Measurements from ENCODE around the gene HLA-DMB. TPM values are rescaled to one million over a fixed set of nuclear protein-coding genes. Genes with fewer than 3 reads are reported as not detected.

The HLA-DMB gene
- total and polyA plus RNA-seq, 2 donors = 8.9 to 16.4 TPM

DNA sequence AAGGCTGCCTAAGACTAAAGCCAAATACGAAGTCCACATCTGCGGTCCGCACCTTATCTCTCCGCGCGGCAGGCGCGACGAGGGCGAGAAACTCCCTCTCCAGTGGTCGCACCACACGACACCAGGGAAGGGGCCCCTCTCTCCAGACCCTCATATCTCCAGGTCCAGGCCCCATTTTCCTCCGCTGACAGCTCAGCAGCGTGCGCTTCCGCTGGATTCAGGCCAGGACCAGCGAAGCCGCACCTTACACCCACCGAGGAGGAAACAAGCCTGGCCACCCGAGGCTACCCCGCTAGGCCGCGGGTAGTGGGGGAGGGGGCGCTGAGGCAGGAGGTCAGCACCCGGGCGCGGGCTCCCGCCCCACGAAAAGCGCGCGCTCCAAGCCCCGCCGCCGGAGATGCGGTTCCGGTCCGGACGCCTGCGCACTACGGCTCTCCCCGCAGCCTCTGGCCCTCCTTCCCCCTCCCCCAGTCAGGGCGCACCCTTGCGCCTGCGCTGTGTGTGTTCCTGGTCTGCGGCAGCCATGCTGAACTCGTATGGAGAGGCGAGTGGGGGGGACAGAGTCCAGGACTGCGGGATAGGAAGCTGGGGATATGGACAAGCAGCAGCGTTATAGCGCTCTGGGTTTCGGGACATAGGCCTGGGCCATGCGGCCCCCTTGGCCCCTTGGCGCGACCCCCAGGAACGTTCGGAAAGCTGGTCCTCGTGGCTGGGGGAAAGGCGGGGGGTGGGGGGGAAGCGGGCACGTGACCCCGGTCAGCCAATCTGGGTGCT lies 27.5 kb upstream of the HLA-DMB start, which contains the start of gene BRD2:
Gene BRD2, plus strand, starts transcription at position 502 of the 774 bp plus-strand sequence. CDS start 4,305 bp downstream, outside the sequence.
- under 1% methylated on average over 62 of the region's 62 CpGs for WGBS
- H3K36me3 ChIP-seq (ENCODE audit: insufficient read depth) = peaks cover 6% of the 10 kb centered on the region
- H3K27ac ChIP-seq (ENCODE audit: low read depth) = peak within 1 kb of the TSS; percentile 100
- peak; percentile 96 for DNase-seq (ENCODE audit: extremely low spot score)
- peak within 1 kb of the TSS; percentile 76 for H3K4me3 ChIP-seq (ENCODE audit: low read depth, low read length)
- H3K4me1 ChIP-seq (ENCODE audit: insufficient read depth) = no peaks in the 10 kb centered on the region

DNA sequence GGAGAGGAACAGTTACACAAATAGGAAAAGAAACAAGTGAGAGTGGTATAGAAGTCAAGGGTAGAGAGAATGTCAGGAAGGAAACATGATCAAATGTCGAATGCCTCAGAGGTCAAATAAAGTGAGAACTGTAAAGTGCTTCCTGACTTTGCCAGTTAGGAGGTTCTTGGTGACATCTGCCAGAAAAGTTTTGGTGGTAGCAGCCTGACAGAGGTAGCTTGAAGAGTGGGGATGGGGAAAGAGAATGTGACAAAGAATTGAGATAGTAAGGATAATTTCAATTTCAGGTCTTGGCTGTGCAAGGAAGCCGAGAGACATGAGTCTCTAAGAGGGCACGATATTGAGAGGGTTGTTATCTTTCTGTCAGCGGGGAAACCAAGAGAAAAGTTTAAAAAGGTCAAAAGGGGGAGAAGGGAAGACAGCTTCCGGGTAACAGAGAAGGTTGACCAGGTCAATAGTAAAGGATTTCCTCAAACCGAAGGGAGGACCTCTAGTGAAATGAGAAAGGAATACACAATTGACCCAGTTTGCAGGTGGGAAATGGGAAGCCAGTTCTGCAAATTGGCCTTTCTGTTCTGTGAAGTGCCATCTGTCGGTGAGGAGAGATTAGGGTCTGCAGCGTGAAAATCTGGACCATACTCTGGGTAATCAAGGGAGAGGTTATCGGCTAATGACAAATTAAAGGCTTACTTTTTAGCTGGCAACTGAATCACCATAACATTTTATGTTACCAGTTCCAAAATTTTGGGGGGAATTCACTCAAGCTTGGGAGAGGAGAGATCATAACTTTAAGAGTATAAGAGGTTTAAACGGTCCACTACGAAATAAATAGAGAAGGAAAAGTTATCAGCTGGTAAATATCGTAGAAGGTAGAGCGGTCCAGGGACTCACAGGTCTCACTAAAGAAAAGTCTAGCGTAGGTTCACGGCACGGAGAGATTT lies 26.6 kb upstream of the HLA-DMB start:
- Histone ChIP-seq H3K4me3 (ENCODE audit: low read depth, low read length) (peak overlapping the region; percentile 76), H3K36me3 (ENCODE audit: insufficient read depth) (peaks cover 2% of the 10 kb centered on the region), H3K27ac (ENCODE audit: low read depth) (peak overlapping the region; percentile 100), H3K4me1 (ENCODE audit: insufficient read depth) (no peaks in the 10 kb centered on the region)
- 3% methylated on average over 16 of the region's 16 CpGs for WGBS
- peak; percentile 28 for DNase-seq (ENCODE audit: extremely low spot score)

DNA sequence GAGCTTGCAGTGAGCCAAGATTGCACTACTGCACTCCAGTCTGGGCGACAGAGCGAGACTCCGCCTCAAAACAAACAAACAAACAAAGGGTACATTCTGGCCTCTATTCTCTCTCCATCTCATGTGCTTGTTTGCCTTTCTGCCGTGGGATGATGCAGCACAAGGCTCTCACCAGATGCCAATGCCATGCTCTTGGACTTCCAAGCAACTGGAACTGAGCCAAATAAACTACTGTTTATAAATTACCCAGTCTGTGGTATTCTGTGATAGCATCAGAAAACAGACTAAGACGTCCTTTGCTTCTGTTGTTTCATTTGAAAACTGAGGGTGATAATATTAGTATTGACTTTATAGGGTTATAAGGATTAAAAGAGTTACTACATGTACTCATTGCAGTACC lies 23.9 kb upstream of the HLA-DMB start:
- Histone ChIP-seq H3K36me3 (ENCODE audit: insufficient read depth) (no peaks in the 10 kb centered on the region), H3K4me3 (ENCODE audit: low read depth, low read length) (no peak overlapping the region), H3K4me1 (ENCODE audit: insufficient read depth) (no peaks in the 10 kb centered on the region), H3K27ac (ENCODE audit: low read depth) (no peak overlapping the region)
- 84% methylated on average over 5 of the region's 5 CpGs for WGBS
- DNase-seq (ENCODE audit: extremely low spot score) = no peak

DNA sequence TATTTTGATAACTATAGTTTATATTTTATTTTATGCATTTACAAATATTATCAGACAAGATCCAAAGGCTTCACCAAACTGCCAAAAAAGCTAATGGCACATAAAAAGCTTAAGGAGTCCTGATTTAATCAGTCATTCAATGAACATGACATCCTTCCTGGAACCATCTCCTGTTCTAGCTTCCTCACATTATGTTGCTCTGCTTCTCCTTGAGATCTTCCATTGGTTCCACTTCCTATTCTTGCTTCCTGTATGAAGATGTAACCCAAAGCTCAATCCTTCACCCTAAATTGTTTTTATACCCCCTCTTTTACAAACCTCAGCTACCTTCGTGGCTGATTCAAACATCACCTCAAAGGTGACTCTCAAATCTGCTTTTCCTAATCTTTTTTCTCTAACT lies 23.0 kb upstream of the HLA-DMB start:
- Histone ChIP-seq H3K36me3 (ENCODE audit: insufficient read depth) (no peaks in the 10 kb centered on the region), H3K4me1 (ENCODE audit: insufficient read depth) (no peaks in the 10 kb centered on the region), H3K27ac (ENCODE audit: low read depth) (no peak overlapping the region), H3K4me3 (ENCODE audit: low read depth, low read length) (no peak overlapping the region)
- DNase-seq (ENCODE audit: extremely low spot score) = no peak
- WGBS = 74% methylated on average over 1 of the region's 1 CpG

DNA sequence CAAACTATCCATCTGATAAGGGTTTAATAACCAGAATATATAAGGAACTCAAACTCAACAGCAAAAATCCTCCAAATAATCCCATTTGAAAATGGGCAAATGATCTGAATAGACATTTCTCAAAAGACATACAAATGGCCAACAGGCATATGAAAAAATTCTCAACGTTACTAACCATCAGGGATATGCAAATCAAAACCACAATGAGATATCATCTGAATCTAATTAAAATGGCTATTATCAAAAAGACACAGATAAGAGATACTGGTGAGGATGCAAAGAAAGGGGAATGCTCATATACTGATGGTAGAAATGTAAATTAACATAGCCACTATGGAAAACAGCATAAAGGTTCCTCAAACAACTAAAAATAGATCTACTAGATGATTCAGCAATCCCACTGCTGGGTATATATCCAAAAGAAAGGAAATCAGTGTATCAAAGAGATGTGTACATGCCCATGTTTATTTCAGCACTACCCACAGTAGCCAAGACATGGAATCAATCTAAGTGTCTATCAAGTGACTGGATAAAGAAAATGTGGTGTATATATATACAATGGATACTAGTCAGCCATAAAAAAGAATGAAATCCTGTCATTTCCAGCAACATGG lies 21.5 kb upstream of the HLA-DMB start:
- no peaks in the 10 kb centered on the region for H3K4me1 ChIP-seq (ENCODE audit: insufficient read depth)
- DNase-seq (ENCODE audit: extremely low spot score) = no peak
- H3K27ac ChIP-seq (ENCODE audit: low read depth) = no peak overlapping the region
- H3K36me3 ChIP-seq (ENCODE audit: insufficient read depth) = no peaks in the 10 kb centered on the region
- no peak overlapping the region for H3K4me3 ChIP-seq (ENCODE audit: low read depth, low read length)
- WGBS = 73% methylated on average over 1 of the region's 1 CpG

DNA sequence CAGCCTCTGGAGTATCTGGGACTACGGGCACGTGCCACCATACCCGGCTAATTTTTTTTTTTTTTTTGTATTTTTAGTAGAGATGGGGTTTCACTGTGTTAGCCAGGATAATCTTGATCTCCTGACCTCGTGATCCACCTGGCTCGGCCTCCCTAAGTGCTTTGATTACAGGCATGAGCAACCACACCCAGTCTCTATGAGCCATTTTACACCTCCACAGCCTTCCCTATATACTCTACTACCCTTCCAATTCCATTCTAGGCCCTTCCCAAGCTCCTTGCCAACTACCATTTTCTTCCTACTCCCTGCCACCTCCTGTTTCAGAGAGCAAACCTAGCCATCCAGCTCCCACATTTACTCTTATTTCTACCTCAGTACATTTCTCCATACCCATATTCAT lies 19.7 kb upstream of the HLA-DMB start:
- Histone ChIP-seq H3K36me3 (ENCODE audit: insufficient read depth) (no peaks in the 10 kb centered on the region), H3K4me3 (ENCODE audit: low read depth, low read length) (no peak overlapping the region), H3K4me1 (ENCODE audit: insufficient read depth) (no peaks in the 10 kb centered on the region), H3K27ac (ENCODE audit: low read depth) (no peak overlapping the region)
- DNase-seq (ENCODE audit: extremely low spot score) = no peak
- WGBS = 93% methylated on average over 5 of the region's 5 CpGs

DNA sequence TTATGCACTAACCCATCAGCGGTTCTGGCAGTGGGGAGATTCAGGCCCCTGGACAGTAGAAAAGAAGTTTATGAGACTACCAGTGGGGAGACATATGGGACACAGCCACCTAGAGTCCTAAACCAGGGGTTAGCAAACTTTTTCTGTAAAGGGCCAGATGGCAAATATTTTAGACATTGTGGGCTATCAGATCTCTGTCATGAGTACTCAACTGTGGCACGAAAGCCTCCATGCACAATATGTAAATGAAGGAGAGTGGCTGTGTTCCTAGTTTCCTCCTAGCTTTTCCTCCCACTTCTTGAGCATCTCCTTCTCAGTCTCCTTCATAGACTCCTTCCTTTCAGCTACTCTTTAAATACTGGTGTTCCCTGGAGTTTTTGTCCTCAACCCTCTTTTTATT lies 15.3 kb upstream of the HLA-DMB start:
- WGBS = 79% methylated on average over 2 of the region's 2 CpGs
- Histone ChIP-seq H3K27ac (ENCODE audit: low read depth) (no peak overlapping the region), H3K4me1 (ENCODE audit: insufficient read depth) (peaks cover 2% of the 10 kb centered on the region), H3K36me3 (ENCODE audit: insufficient read depth) (no peaks in the 10 kb centered on the region), H3K4me3 (ENCODE audit: low read depth, low read length) (no peak overlapping the region)
- DNase-seq (ENCODE audit: extremely low spot score) = no peak

DNA sequence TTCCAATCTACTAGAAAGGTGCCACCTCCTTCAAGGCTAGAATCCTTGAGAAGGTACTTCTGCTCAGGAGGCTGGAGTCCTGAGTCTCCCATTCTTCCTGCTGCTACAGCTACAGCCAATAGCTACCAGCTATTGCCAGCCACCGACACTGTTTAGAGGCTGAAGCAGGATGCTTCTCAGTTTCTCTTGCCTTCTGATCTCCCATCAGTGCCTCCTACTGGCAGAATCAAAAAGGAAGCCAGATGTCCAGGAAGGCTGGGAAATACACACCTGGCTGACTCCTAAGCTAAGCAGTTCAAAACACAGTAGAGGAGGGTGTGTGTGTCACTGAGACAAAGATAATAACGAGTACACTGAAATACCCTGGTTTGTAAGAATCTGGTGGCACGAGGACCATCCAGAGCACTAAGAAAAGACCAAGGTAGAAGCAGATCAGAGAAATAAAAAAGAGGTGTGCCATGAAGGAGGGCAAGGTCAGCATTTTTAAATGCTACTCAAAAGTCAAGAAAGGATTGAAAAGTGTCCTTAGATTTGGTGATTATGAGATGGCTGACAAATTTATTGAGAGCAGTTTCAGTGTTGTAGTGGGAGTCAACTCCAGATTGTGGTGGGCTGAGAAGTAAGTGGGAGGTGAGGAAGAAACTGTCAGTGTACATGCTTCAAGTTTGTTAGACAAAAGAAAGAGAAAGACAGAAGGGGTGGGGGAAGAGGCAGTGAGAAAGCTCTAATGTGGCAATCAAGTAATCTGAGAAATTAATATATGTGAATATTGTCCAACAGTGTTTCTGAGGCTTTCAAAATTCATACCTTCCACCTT lies 14.4 kb upstream of the HLA-DMB start:
- WGBS = 28% methylated on average over 3 of the region's 3 CpGs
- H3K27ac ChIP-seq (ENCODE audit: low read depth) = no peak overlapping the region

DNA sequence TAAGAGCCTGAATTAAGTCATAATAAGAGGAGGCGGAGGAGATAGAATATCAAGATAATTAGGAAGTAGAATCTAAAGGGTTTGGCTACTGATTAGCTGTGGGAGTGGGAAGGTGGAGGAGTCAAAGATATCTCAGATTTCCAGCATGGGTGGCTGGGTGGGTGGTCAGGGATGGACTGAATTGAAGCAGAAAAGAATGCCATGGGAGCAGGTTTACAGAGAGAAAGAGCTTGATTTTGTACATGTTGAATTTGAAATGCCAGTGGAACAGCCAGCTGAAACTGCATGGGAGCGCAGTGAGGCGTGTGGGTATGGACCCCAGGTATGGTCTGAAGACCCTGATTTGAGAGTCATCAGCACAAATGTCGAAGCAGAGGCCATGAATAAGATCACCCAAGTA lies 13.4 kb upstream of the HLA-DMB start:
- no peaks in the 10 kb centered on the region for H3K36me3 ChIP-seq (ENCODE audit: insufficient read depth)
- 89% methylated on average over 4 of the region's 4 CpGs for WGBS
- no peak for DNase-seq (ENCODE audit: extremely low spot score)
- no peak overlapping the region for H3K4me3 ChIP-seq (ENCODE audit: low read depth, low read length)
- H3K27ac ChIP-seq (ENCODE audit: low read depth) = no peak overlapping the region
- peaks cover 2% of the 10 kb centered on the region for H3K4me1 ChIP-seq (ENCODE audit: insufficient read depth)

More for the DNA sequence above, 14.4 kb upstream of the HLA-DMB start:
- H3K36me3 ChIP-seq (ENCODE audit: insufficient read depth) = no peaks in the 10 kb centered on the region
- no peak overlapping the region for H3K4me3 ChIP-seq (ENCODE audit: low read depth, low read length)
- H3K4me1 ChIP-seq (ENCODE audit: insufficient read depth) = peaks cover 2% of the 10 kb centered on the region
- DNase-seq (ENCODE audit: extremely low spot score) = no peak

DNA sequence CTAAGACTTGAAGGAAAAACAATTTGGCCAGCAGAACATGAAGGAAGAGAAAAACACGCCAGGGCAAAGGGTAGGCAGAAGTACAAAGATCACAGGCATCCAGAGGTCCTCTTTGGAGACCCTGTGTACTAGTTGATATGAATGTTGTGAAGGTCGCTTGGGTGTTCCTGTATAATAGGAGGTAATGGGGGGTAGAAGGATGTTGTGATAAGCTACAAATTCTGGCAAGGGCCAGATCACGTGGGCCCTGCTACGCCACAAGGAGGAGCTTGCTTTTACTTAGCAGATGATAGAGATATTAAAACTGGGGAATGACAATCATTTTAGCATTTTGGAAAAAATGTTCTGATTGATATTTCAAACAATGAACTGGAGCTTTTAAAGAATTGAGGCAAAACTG lies 12.9 kb upstream of the HLA-DMB start:
- H3K4me1 ChIP-seq (ENCODE audit: insufficient read depth) = peaks cover 2% of the 10 kb centered on the region
- no peak overlapping the region for H3K4me3 ChIP-seq (ENCODE audit: low read depth, low read length)
- no peaks in the 10 kb centered on the region for H3K36me3 ChIP-seq (ENCODE audit: insufficient read depth)
- H3K27ac ChIP-seq (ENCODE audit: low read depth) = no peak overlapping the region
- WGBS = 83% methylated on average over 4 of the region's 4 CpGs
- no peak for DNase-seq (ENCODE audit: extremely low spot score)

DNA sequence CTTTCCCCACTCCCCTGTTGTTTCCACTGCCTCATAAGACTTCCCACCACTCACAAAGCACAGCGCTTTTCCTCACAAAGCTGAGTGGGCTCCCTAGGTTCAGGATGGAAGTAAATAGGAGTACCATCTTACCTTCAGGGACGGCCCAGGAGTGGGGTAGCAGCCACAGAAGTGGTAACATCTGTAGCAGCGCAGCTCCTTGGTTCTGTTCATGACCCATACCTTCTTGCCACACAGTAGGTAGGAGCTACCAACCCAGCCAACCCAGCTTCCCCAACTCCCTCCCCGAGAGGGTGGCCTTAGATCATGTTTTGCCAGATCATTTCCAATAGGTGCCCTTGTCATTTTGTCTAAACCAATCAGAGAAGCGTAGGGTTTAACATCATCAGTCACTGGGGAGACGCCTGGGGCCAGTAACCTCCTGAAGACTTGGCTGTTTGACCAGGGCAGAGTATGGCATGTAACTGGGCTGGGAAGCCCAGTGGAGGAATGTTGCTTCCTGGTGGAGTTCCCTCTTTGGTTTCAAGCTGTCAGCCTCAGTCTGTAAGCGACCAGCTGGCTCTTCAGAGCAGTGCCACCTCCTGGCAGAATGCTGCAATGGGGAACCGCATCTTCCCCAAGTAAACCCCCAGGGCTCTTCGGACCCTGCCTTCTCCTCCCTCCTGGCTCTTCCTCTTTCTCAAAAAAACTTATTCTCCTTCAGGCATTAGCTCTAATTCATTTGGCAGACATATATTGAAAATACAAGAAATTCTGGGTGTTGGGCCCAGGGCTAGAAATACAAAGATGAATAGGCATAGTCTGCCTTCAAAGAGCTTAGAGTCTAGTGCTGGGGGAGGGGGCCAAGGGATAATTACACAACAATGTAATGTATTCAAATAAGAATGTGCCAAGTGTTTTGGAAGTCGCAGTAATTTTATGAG lies 12.2 kb upstream of the HLA-DMB start, which contains the start of gene HLA-DMA:
Gene HLA-DMA, minus strand, starts transcription at position 281 of the 923 bp plus-strand sequence. Its CDS starts 61 bp downstream, at position 220.
- DNase-seq (ENCODE audit: extremely low spot score) = no peak
- Histone ChIP-seq H3K36me3 (ENCODE audit: insufficient read depth) (no peaks in the 10 kb centered on the region), H3K4me3 (ENCODE audit: low read depth, low read length) (no peak within 1 kb of the TSS), H3K4me1 (ENCODE audit: insufficient read depth) (peaks cover 2% of the 10 kb centered on the region), H3K27ac (ENCODE audit: low read depth) (peak within 1 kb of the TSS; percentile 11)
- WGBS = 37% methylated on average over 10 of the region's 10 CpGs

DNA sequence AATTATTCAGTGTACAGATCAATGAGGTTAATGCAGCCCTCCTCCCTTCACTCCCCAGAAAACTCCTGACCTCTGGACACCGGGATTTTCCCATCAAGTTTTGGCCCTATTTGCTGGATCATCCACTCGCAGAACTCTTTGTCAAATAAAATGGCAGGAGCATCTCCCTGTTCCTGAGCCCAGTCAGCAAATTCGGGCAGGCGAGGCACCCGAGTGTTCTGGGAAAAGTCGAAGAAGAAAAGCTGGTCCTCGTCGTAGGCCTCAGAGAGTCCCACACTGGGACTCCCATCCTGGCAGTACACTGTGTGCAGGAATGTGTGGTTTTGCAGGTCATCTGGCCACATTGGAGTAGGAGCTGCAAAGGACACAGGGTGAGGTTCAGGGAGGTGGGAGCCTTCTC lies 9.6 kb upstream of the HLA-DMB start:
- H3K4me1 ChIP-seq (ENCODE audit: insufficient read depth) = peaks cover 3% of the 10 kb centered on the region
- no peaks in the 10 kb centered on the region for H3K36me3 ChIP-seq (ENCODE audit: insufficient read depth)
- H3K27ac ChIP-seq (ENCODE audit: low read depth) = no peak overlapping the region
- no peak for DNase-seq (ENCODE audit: extremely low spot score)
- WGBS = 86% methylated on average over 8 of the region's 8 CpGs
- no peak overlapping the region for H3K4me3 ChIP-seq (ENCODE audit: low read depth, low read length)

All from urinary bladder (tissue), 4 donors.